SK-N-SH (cell line): ENCODE measurements around the gene ZCCHC14. TPM values are rescaled to one million over a fixed set of nuclear protein-coding genes. Genes with fewer than 3 reads are reported as not detected.

ENCODE experiments used
- CTCF ChIA-PET: fragments of 300-600, 350-600 bp; formaldehyde crosslinking; extraction: SDS; loops from one replicate; lab custom pipeline; 2021; lab: Yijun Ruan, JAX
- POLR2A ChIA-PET: fragments of 350-600 bp; sonication (Branson Sonifier 250); formaldehyde crosslinking; extraction: SDS; loops from one replicate; lab custom pipeline; 2020; ENCODE audit warnings: antibody characterized with exemption, inconsistent platforms; lab: Yijun Ruan, JAX
- DNase-seq: peaks from one replicate; pipeline ENCODE4 v3.0.0; 2012
- H2AFZ ChIP-seq: fragments of 200-600 bp; sonication (generic); 2 replicates; pipeline ENCODE4 v1.8.1; 2016; ENCODE audit warnings: antibody characterized with exemption, mild to moderate bottlenecking, low read depth
- H3F3A ChIP-seq: fragments of 200-600 bp; sonication (generic); replicated peaks from 2 replicates; pipeline ENCODE3; 2016; ENCODE audit warnings: antibody characterized with exemption, mild to moderate bottlenecking; ENCODE audit not compliant: insufficient read depth
- H3K27ac ChIP-seq, 2 experiments: fragments of 200-500 bp in 1 of 2; fragments of 200-600 bp in 1 of 2; sonication (Bioruptor generic) in 1 of 2; sonication (generic), shearing (Covaris generic) in 1 of 2; 2 replicates each; pipeline versions ENCODE4 v1.5.1 to v1.6.1; 2014 to 2016; ENCODE audit warnings: low read depth in 2 of 2, inconsistent platforms in 1 of 2, low read length in 1 of 2, mild to moderate bottlenecking in 1 of 2, mixed read lengths in 1 of 2
- H3K27me3 ChIP-seq: fragments of 200-600 bp; sonication (generic), shearing (Covaris generic); 2 replicates; pipeline ENCODE4 v1.6.1; 2016; ENCODE audit warnings: mixed run types; ENCODE audit not compliant: insufficient read depth
- H3K36me3 ChIP-seq, 2 experiments: fragments of 200-500 bp in 1 of 2; fragments of 200-600 bp in 1 of 2; sonication (Bioruptor generic) in 1 of 2; sonication (generic) in 1 of 2; replicated peaks in 1 of 2; 2 replicates each; pipeline versions ENCODE3 to v1.5.1; 2014 to 2016; ENCODE audit warnings: low read length in 1 of 2, mild to moderate bottlenecking in 1 of 2; ENCODE audit not compliant: insufficient read depth in 2 of 2, control insufficient read depth in 1 of 2
- H3K4me1 ChIP-seq, 2 experiments: fragments of 200-500 bp in 1 of 2; fragments of 200-600 bp in 1 of 2; sonication (Bioruptor generic) in 1 of 2; sonication (generic), shearing (Covaris generic) in 1 of 2; 2 replicates each; pipeline versions ENCODE4 v1.5.1 to v1.6.1; 2014 to 2016; ENCODE audit warnings: low read depth in 1 of 2, low read length in 1 of 2, mixed run types in 1 of 2; ENCODE audit not compliant: insufficient read depth in 2 of 2, control insufficient read depth in 1 of 2
- H3K4me2 ChIP-seq: fragments of 200-600 bp; sonication (generic), shearing (Covaris generic); 2 replicates; pipeline ENCODE4 v1.6.1; 2017; ENCODE audit warnings: mixed run types
- H3K4me3 ChIP-seq, 2 experiments: fragments of 200-500 bp in 1 of 2; fragments of 200-600 bp in 1 of 2; sonication (Bioruptor generic) in 1 of 2; sonication (generic), shearing (Covaris generic) in 1 of 2; 2 replicates each; pipeline versions ENCODE4 v1.5.1 to v1.8.1; 2014 to 2016; ENCODE audit warnings: low read depth in 2 of 2, inconsistent platforms in 1 of 2, low read length in 1 of 2, mild to moderate bottlenecking in 1 of 2, mixed read lengths in 1 of 2, moderate library complexity in 1 of 2
- H3K79me2 ChIP-seq: fragments of 200-600 bp; sonication (generic); 2 replicates; pipeline ENCODE4 v1.8.1; 2017; ENCODE audit warnings: mild to moderate bottlenecking; ENCODE audit not compliant: insufficient read depth
- H3K9ac ChIP-seq: fragments of 200-600 bp; sonication (generic); 2 replicates; pipeline ENCODE4 v1.6.1; 2017; ENCODE audit warnings: mixed run types
- H3K9me2 ChIP-seq: fragments of 200-600 bp; sonication (generic); 2 replicates; pipeline ENCODE4 v1.6.1; 2017; ENCODE audit warnings: mixed run types
- H3K9me3 ChIP-seq: fragments of 200-600 bp; sonication (generic); 2 replicates; pipeline ENCODE4 v1.6.1; 2017; ENCODE audit warnings: mixed run types, mild to moderate bottlenecking, moderate library complexity
- H4K20me1 ChIP-seq: fragments of 200-600 bp; sonication (generic); 2 replicates; pipeline ENCODE4 v1.6.1; 2017; ENCODE audit warnings: mild to moderate bottlenecking, mixed run types; ENCODE audit not compliant: insufficient read depth
- ELF1 ChIP-seq: IDR thresholded peaks from 2 replicates; pipeline ENCODE4 v1.4.0; 2012
- EP300 ChIP-seq, 2 experiments: IDR thresholded peaks; 2 replicates each; pipeline versions ENCODE4 v1.4.0 to v1.6.1; 2012; ENCODE audit warnings: borderline replicate concordance in 1 of 2, low read depth in 1 of 2, low read length in 1 of 2
- EZH2phosphoT487 ChIP-seq: fragments of 200-600 bp; sonication (generic); IDR thresholded peaks from 2 replicates; pipeline ENCODE4 v1.6.1; 2017; ENCODE audit warnings: low read depth, mixed run types, mild to moderate bottlenecking, antibody characterized with exemption, moderate library complexity, borderline replicate concordance
- FOSL2 ChIP-seq: IDR thresholded peaks from 2 replicates; pipeline ENCODE4 v1.4.0; 2012; ENCODE audit warnings: low read depth, mild to moderate bottlenecking, moderate library complexity, borderline replicate concordance
- GATA2 ChIP-seq: sonication (generic); formaldehyde crosslinking; IDR thresholded peaks from 2 replicates; pipeline ENCODE4 v1.5.0; 2020; ENCODE audit warnings: mild to moderate bottlenecking, missing genetic modification reagents
- MXI1 ChIP-seq: IDR thresholded peaks from 2 replicates; pipeline ENCODE4 v1.6.1; 2012; ENCODE audit warnings: mild to moderate bottlenecking, low read depth, low read length, improper control_type of control experiment
- NFIC ChIP-seq: IDR thresholded peaks from 2 replicates; pipeline ENCODE4 v1.4.0; 2012; ENCODE audit warnings: borderline replicate concordance
- REST ChIP-seq: IDR thresholded peaks from 2 replicates; pipeline ENCODE4 v1.6.1; 2012; ENCODE audit warnings: mild to moderate bottlenecking, low read depth, low read length, moderate library complexity
- RFX5 ChIP-seq: IDR thresholded peaks from 2 replicates; pipeline ENCODE4 v1.6.1; 2012; ENCODE audit warnings: mild to moderate bottlenecking, improper control_type of control experiment, low read length
- TAF1 ChIP-seq: IDR thresholded peaks from 2 replicates; pipeline ENCODE4 v1.6.1; 2012; ENCODE audit warnings: low read depth, mild to moderate bottlenecking, low read length, moderate library complexity, borderline replicate concordance
- TCF12 ChIP-seq: IDR thresholded peaks from 2 replicates; pipeline ENCODE4 v1.4.0; 2012
- USF2 ChIP-seq: fragments of 150-350 bp; IDR thresholded peaks from 2 replicates; pipeline ENCODE4 v1.6.1; 2017; ENCODE audit warnings: antibody characterized with exemption, low read length, low read depth, borderline replicate concordance
- YY1 ChIP-seq: IDR thresholded peaks from 2 replicates; pipeline ENCODE4 v1.4.0; 2012; ENCODE audit warnings: low read depth, mild to moderate bottlenecking
- WGBS: methylation state at CpG from one replicate; pipeline ENCODE4 v1.1.6; 2017; ENCODE audit warnings: low lambda C conversion rate; 5-methylcytosine and 5-hydroxymethylcytosine counted together
- polyA plus RNA-seq, 3 experiments: library from polyadenylated mRNA; depleted of rRNA; stranded (reverse); fragments of >200 nt; gene quantifications; 2 replicates each; pipeline ENCODE4 v1.2.3, GENCODE V29; 2012
- TF ChIP-seq, protein P1 (sequence below): IDR thresholded peaks from 2 replicates; pipeline ENCODE4 v1.4.0; 2012; ENCODE audit warnings: low read depth
- TF ChIP-seq, protein P2 (sequence below): fragments of 200-600 bp; sonication (generic); IDR thresholded peaks from 2 replicates; pipeline ENCODE4 v1.6.1; 2017; ENCODE audit warnings: antibody characterized with exemption, mild to moderate bottlenecking, moderate library complexity

The ZCCHC14 gene
- polyA plus RNA-seq, 1 of the 3 experiments (the other 2 are of a cell fraction) = 5.7 TPM

GRCh38 chr16:87395181-87395842 lies 97.5 kb downstream of the ZCCHC14 start:
- no peak for DNase-seq
- H2AFZ ChIP-seq = no peak overlapping the region
- peaks cover 10% of the 10 kb centered on the region for H3F3A ChIP-seq
- H3K4me3 ChIP-seq = no peak overlapping the region
- no peaks in the 10 kb centered on the region for H3K9me3 ChIP-seq
- H3K4me2 ChIP-seq = no peak overlapping the region
- H3K9me2 ChIP-seq = no peaks in the 10 kb centered on the region
- peaks cover 69% of the 10 kb centered on the region for H3K79me2 ChIP-seq
- H3K4me1 ChIP-seq = peaks cover 9 to 17% of the 10 kb centered on the region in 2 experiments; a peak in 3 of 4 replicates
- TF ChIP-seq TCF12 (no peak), RFX5 (no peak), EP300 (IDR thresholded peaks at IDR 0.05; ENCODE audit: borderline replicate concordance in 1 of 2, low read depth in 1 of 2, low read length in 1 of 2) (no peak)
- TF ChIP-seq, protein P1, sequence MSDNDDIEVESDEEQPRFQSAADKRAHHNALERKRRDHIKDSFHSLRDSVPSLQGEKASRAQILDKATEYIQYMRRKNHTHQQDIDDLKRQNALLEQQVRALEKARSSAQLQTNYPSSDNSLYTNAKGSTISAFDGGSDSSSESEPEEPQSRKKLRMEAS = no peak
- TF ChIP-seq, all 33 proteins: peak for 0
- Histone ChIP-seq H3K27me3 (no peaks in the 10 kb centered on the region), H3K36me3 (peaks cover 9 to 15% of the 10 kb centered on the region in 2 experiments), H4K20me1 (peaks cover 61% of the 10 kb centered on the region), H3K27ac (no peak overlapping the region), H3K9ac (no peak overlapping the region)
- ChIA-PET CTCF (interaction anchor here (1.0 to 7.9 kb wide), 11 partner anchors 12 to 374 kb away, joined by 3 to 66 read pairs (median 7); no protein-coding TSS in a partner anchor), POLR2A (interaction anchor here (1.1 kb wide), 1 partner anchor 11 kb away, joined by 3 read pairs; the partner anchor contains the start of gene FBXO31)
- 77% methylated on average over 7 of the region's 7 CpGs for WGBS

GRCh38 chr16:87393680-87394055 lies 99.2 kb downstream of the ZCCHC14 start:
- H2AFZ ChIP-seq = no peak overlapping the region
- H3F3A ChIP-seq = peaks cover 12% of the 10 kb centered on the region
- no peaks in the 10 kb centered on the region for H3K9me2 ChIP-seq
- no peak for DNase-seq
- ChIA-PET POLR2A (interaction anchor here (0.7 to 0.8 kb wide), 2 partner anchors 9 to 77 kb away, joined by 3 read pairs; partner anchors contain the start of gene C16orf95), CTCF (interaction anchor here (0.6 to 7.9 kb wide), 25 partner anchors 9 to 376 kb away, joined by 3 to 66 read pairs (median 4); no protein-coding TSS in a partner anchor)
- peaks cover 59% of the 10 kb centered on the region for H4K20me1 ChIP-seq
- TF ChIP-seq, protein P2, sequence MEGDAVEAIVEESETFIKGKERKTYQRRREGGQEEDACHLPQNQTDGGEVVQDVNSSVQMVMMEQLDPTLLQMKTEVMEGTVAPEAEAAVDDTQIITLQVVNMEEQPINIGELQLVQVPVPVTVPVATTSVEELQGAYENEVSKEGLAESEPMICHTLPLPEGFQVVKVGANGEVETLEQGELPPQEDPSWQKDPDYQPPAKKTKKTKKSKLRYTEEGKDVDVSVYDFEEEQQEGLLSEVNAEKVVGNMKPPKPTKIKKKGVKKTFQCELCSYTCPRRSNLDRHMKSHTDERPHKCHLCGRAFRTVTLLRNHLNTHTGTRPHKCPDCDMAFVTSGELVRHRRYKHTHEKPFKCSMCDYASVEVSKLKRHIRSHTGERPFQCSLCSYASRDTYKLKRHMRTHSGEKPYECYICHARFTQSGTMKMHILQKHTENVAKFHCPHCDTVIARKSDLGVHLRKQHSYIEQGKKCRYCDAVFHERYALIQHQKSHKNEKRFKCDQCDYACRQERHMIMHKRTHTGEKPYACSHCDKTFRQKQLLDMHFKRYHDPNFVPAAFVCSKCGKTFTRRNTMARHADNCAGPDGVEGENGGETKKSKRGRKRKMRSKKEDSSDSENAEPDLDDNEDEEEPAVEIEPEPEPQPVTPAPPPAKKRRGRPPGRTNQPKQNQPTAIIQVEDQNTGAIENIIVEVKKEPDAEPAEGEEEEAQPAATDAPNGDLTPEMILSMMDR = no peak
- TF ChIP-seq GATA2 (CRISPR knock-in tag) (no peak), USF2 (no peak), TAF1 (no peak), RFX5 (no peak), NFIC (no peak), REST (no peak), EZH2phosphoT487 (no peak), ELF1 (no peak), YY1 (no peak), FOSL2 (no peak), MXI1 (no peak)
- H3K27ac ChIP-seq = peak overlapping the region in 1 of 2 experiments; percentile 58; a peak in 1 of 4 replicates
- H3K9ac ChIP-seq = peak overlapping the region; percentile 66; the same call in 1 of the 2 replicates
- WGBS = 86% methylated on average over 6 of the region's 6 CpGs
- peaks cover under 1 to 4% of the 10 kb centered on the region in 2 experiments for H3K36me3 ChIP-seq
- H3K79me2 ChIP-seq = peaks cover 61% of the 10 kb centered on the region
- peak overlapping the region; percentile 85 for H3K4me2 ChIP-seq
- H3K4me3 ChIP-seq = peak overlapping the region; percentile 74 to 79
- H3K4me1 ChIP-seq = peaks cover 13 to 19% of the 10 kb centered on the region in 2 experiments; a peak in 3 of 4 replicates
- no peaks in the 10 kb centered on the region for H3K27me3 ChIP-seq
- no peaks in the 10 kb centered on the region for H3K9me3 ChIP-seq
